ENCODE measurements around the gene SLC19A1.

The SLC19A1 gene

GRCh38 chr21:45542242-45542666 is at the start of gene SLC19A1:
Gene SLC19A1 (minus strand): TSS chr21:45542440. CDS start chr21:45537959, 4,481 bp downstream.
- H3K27me3 Mint-ChIP-seq = no peaks in the 10 kb centered on the region
- H3K36me3 Mint-ChIP-seq = no peaks in the 10 kb centered on the region
- ATAC-seq = peak; percentile 85
- H3K4me1 Mint-ChIP-seq = peaks cover 30% of the 10 kb centered on the region
- peak within 1 kb of the TSS; percentile 72 for H3K27ac Mint-ChIP-seq
- H3K4me3 Mint-ChIP-seq = peak within 1 kb of the TSS; percentile 76
- no peaks in the 10 kb centered on the region for H3K9me3 Mint-ChIP-seq

- H3K36me3 Mint-ChIP-seq = peaks cover 7% of the 10 kb centered on the region
- H3K4me3 Mint-ChIP-seq = no peak overlapping the region
- H3K4me1 Mint-ChIP-seq = peaks cover 11% of the 10 kb centered on the region
- no peak overlapping the region for H3K27ac Mint-ChIP-seq
- H3K27me3 Mint-ChIP-seq = peaks cover 34% of the 10 kb centered on the region
- ATAC-seq = no peak
- H3K9me3 Mint-ChIP-seq = peaks cover 17% of the 10 kb centered on the region
Measured at GRCh38 chr21:45591619-45592207, 49.5 kb upstream of the SLC19A1 start.

GRCh38 chr21:45590726-45591618 is 48.7 kb upstream of the SLC19A1 start:
- Mint-ChIP-seq H3K36me3 (peaks cover 7% of the 10 kb centered on the region), H3K9me3 (peaks cover 20% of the 10 kb centered on the region), H3K4me1 (peaks cover 7% of the 10 kb centered on the region), H3K27ac (no peak overlapping the region), H3K27me3 (peaks cover 30% of the 10 kb centered on the region), H3K4me3 (no peak overlapping the region)
- peak; percentile 71 for ATAC-seq

GRCh38 chr21:45590246-45590725 is 48.0 kb upstream of the SLC19A1 start:
- peaks cover 20% of the 10 kb centered on the region for H3K9me3 Mint-ChIP-seq
- H3K27me3 Mint-ChIP-seq = peaks cover 29% of the 10 kb centered on the region
- H3K4me3 Mint-ChIP-seq = no peak overlapping the region
- peaks cover 7% of the 10 kb centered on the region for H3K4me1 Mint-ChIP-seq
- no peak overlapping the region for H3K27ac Mint-ChIP-seq
- H3K36me3 Mint-ChIP-seq = peaks cover 7% of the 10 kb centered on the region
- ATAC-seq = peak; percentile 65

- H3K4me1 Mint-ChIP-seq = peaks cover 7% of the 10 kb centered on the region
- no peak overlapping the region for H3K27ac Mint-ChIP-seq
- H3K36me3 Mint-ChIP-seq = peaks cover 7% of the 10 kb centered on the region
- ATAC-seq = no peak
- no peak overlapping the region for H3K4me3 Mint-ChIP-seq
- peaks cover 20% of the 10 kb centered on the region for H3K9me3 Mint-ChIP-seq
- peaks cover 24% of the 10 kb centered on the region for H3K27me3 Mint-ChIP-seq
Measured at GRCh38 chr21:45589686-45590245, 47.5 kb upstream of the SLC19A1 start.

GRCh38 chr21:45588871-45589491 is 46.7 kb upstream of the SLC19A1 start:
- H3K9me3 Mint-ChIP-seq = peaks cover 18% of the 10 kb centered on the region
- no peak overlapping the region for H3K27ac Mint-ChIP-seq
- peaks cover 16% of the 10 kb centered on the region for H3K27me3 Mint-ChIP-seq
- ATAC-seq = no peak
- H3K4me3 Mint-ChIP-seq = no peak overlapping the region
- H3K4me1 Mint-ChIP-seq = peaks cover 3% of the 10 kb centered on the region
- peaks cover 3% of the 10 kb centered on the region for H3K36me3 Mint-ChIP-seq

GRCh38 chr21:45588086-45588825 is 46.0 kb upstream of the SLC19A1 start:
- Mint-ChIP-seq H3K36me3 (no peaks in the 10 kb centered on the region), H3K27me3 (peaks cover 11% of the 10 kb centered on the region), H3K27ac (no peak overlapping the region), H3K9me3 (peaks cover 17% of the 10 kb centered on the region), H3K4me1 (no peaks in the 10 kb centered on the region), H3K4me3 (no peak overlapping the region)
- ATAC-seq = no peak

- no peaks in the 10 kb centered on the region for H3K36me3 Mint-ChIP-seq
- no peak overlapping the region for H3K27ac Mint-ChIP-seq
- ATAC-seq = no peak
- no peak overlapping the region for H3K4me3 Mint-ChIP-seq
- H3K4me1 Mint-ChIP-seq = no peaks in the 10 kb centered on the region
- peaks cover 11% of the 10 kb centered on the region for H3K27me3 Mint-ChIP-seq
- peaks cover 20% of the 10 kb centered on the region for H3K9me3 Mint-ChIP-seq
Measured at GRCh38 chr21:45586289-45586858, 44.1 kb upstream of the SLC19A1 start.

GRCh38 chr21:45584786-45585185 is 42.5 kb upstream of the SLC19A1 start:
- Mint-ChIP-seq H3K9me3 (peaks cover 20% of the 10 kb centered on the region), H3K4me1 (no peaks in the 10 kb centered on the region), H3K36me3 (no peaks in the 10 kb centered on the region), H3K4me3 (no peak overlapping the region), H3K27me3 (peaks cover 21% of the 10 kb centered on the region), H3K27ac (no peak overlapping the region)
- no peak for ATAC-seq

GRCh38 chr21:45583831-45584509 is 41.7 kb upstream of the SLC19A1 start:
- H3K27ac Mint-ChIP-seq = no peak overlapping the region
- no peaks in the 10 kb centered on the region for H3K4me1 Mint-ChIP-seq
- peaks cover 20% of the 10 kb centered on the region for H3K9me3 Mint-ChIP-seq
- no peak overlapping the region for H3K4me3 Mint-ChIP-seq
- no peaks in the 10 kb centered on the region for H3K36me3 Mint-ChIP-seq
- H3K27me3 Mint-ChIP-seq = peaks cover 21% of the 10 kb centered on the region
- no peak for ATAC-seq

- H3K27me3 Mint-ChIP-seq = peaks cover 10% of the 10 kb centered on the region
- H3K4me1 Mint-ChIP-seq = no peaks in the 10 kb centered on the region
- no peak overlapping the region for H3K27ac Mint-ChIP-seq
- no peak for ATAC-seq
- no peaks in the 10 kb centered on the region for H3K36me3 Mint-ChIP-seq
- H3K9me3 Mint-ChIP-seq = peaks cover 11% of the 10 kb centered on the region
- H3K4me3 Mint-ChIP-seq = no peak overlapping the region
Measured at GRCh38 chr21:45582128-45582527, 39.9 kb upstream of the SLC19A1 start.

GRCh38 chr21:45581322-45581712 is 39.1 kb upstream of the SLC19A1 start:
- no peak for ATAC-seq
- no peaks in the 10 kb centered on the region for H3K4me1 Mint-ChIP-seq
- H3K9me3 Mint-ChIP-seq = peaks cover 7% of the 10 kb centered on the region
- H3K4me3 Mint-ChIP-seq = no peak overlapping the region
- H3K36me3 Mint-ChIP-seq = no peaks in the 10 kb centered on the region
- H3K27me3 Mint-ChIP-seq = peaks cover 17% of the 10 kb centered on the region
- no peak overlapping the region for H3K27ac Mint-ChIP-seq

- peaks cover 5% of the 10 kb centered on the region for H3K9me3 Mint-ChIP-seq
- H3K4me1 Mint-ChIP-seq = peaks cover 4% of the 10 kb centered on the region
- H3K27me3 Mint-ChIP-seq = peaks cover 22% of the 10 kb centered on the region
- no peak for ATAC-seq
- H3K27ac Mint-ChIP-seq = no peak overlapping the region
- no peaks in the 10 kb centered on the region for H3K36me3 Mint-ChIP-seq
- no peak overlapping the region for H3K4me3 Mint-ChIP-seq
Measured at GRCh38 chr21:45580576-45581321, 38.5 kb upstream of the SLC19A1 start.

Measured in stimulated activated memory B cell treated with anti-CD40 and anti-IgM and Interleukin-4, amounts not matched to agents 10 μg/mL and 1 μg/mL and 100 μg/mL, for 72 hours (primary cell).